EL (cell line): ENCODE measurements around the gene SYNE2.
A peak's percentile ranks its signal among the peaks of the same experiment; 100 is the strongest.

ENCODE experiments used
- DNase-seq: peaks from one replicate; pipeline ENCODE4 v3.0.0-alpha.2; 2016

The SYNE2 gene

DNA sequence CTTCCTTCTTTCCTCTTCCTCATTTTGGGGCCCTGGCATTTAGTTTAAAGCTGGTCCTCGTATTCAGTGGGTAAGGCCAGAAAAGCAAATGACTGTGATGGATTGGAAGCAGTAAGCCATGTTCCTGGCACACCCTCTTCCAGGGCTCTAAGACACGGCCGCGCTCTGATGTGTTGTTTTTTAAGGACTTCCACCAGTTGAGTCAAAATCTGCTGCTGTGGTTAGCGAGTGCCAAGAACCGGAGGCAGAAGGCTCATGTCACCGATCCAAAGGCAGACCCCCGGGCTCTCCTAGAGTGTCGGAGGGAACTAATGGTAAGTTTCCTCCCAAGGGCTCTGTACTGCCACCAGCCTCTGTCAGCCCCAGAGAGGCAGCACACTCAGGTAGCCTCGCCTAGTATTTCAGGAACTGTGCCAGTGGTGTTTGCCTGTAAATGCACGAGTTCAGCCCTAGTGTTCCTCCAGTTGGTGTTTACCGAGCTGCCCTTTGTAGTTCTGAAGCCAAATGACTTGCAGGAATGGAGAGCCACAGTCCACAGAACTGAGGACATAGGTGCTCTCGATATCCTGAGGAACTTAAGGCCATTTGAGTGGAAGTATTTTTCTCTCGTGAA is 368.7 kb downstream of the SYNE2 start:
- no peak for DNase-seq

DNA sequence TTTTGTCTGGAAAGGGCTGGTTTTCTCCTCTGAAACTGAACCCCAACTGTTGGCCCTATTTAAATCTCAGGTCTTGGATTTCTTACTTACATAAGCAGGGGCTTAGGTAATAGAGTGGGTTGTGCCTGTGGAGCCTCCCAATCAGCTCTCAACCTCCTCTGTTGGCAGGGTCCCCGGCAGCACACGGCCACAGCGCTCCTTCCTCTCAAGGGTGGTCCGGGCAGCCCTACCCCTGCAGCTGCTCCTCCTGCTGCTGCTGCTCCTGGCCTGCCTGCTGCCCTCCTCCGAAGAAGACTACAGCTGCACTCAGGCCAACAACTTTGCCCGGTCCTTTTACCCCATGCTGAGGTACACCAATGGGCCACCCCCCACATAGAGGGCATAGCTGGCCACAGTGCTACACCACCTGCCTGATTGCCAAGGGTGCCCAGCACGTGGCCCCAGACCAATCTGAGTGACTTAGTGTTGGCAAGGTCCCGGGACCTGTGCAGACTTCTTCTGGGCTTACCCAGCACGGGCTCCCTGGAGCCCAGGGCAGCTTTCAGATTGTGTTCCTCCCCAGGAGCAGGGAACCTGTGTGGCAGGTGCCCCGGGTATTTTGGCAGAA is 372.4 kb downstream of the SYNE2 start:
- no peak for DNase-seq

GRCh38 chr14:64227856-64228255 is 375.1 kb downstream of the SYNE2 start:
- DNase-seq = no peak

- DNase-seq = no peak
Measured at GRCh38 chr14:64229489-64229888, 376.7 kb downstream of the SYNE2 start.

GRCh38 chr14:64232095-64232838 is 379.5 kb downstream of the SYNE2 start:
- DNase-seq = peak; percentile 95

DNA sequence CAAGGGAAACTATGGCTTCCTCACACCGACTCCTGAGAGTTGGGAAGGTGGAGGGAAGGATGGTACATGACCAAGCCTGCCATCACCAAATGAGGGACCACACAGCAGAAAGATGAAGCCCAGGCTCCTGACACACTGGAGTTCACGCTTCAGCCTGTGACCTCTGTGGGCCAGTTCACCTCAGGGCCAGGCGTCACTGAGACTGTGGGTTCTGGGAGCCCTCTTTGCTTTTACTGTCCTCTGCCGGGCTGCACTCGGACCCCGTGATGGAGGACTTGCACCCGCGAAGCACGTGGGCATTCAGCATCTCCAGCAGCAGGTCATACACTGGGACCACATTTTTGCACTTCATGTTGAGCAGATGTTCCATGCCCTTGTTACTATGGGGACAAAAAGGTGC is 380.1 kb downstream of the SYNE2 start:
- no peak for DNase-seq

GRCh38 chr14:64233531-64234190 is 380.9 kb downstream of the SYNE2 start:
- DNase-seq = no peak

DNA sequence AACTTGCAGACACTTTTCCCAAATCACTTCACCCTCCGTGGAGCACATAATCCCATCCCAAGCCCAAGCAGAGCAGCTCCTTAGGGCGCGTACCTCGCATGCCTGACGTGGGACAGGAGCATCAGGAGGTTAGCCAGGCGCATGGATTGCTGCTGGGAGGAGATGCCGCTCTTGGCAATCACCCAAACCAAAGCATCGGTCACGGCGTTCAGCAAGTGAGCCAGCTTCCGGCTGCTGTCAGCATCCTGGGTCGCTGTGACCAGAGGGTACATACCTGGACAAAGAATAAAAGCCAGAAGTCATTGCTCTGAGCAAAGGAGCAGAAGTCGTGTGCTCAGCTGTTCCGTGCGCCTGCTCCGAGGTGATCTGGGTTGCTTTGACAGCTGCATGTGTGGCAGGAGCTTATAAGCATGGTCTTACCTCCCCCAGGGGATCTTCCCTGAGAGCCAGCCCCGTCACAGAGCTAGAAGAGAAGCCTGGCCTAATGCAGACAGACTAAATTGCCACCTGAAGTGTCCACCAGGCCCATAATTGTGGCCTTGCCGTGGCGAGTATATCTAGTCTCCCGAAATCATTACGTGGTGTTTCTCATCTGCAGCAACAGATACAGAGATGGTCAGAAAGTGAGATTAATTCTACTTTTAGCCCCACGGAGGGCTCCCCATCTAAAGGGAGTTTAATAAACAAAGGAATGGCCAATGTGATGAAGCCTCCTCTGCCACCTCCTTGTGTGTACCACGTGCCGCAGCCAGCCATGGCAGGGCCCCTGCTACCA is 382.3 kb downstream of the SYNE2 start:
- no peak for DNase-seq

- no peak for DNase-seq
Measured at GRCh38 chr14:64235652-64236640, 383.1 kb downstream of the SYNE2 start.

DNA sequence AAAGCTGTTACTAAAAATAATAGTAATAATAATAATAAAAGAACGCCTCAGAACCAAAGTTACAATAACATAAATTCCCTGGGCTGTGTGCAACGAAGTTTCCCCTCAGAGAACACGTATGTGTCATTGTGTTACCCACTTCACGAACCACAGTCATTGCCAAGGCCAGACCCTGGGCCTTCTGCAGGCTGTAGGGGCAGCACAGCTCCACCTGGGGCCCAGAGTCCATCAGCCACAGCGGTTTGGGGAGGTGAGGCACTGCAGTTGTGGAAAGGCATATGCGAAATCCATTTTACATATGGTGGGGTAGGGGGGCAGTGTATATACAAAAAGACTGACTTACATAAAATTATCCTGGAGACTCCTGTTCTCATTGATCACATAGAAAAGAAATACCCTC is 385.2 kb downstream of the SYNE2 start:
- no peak for DNase-seq

- DNase-seq = no peak
Measured at GRCh38 chr14:64238631-64239030, 385.8 kb downstream of the SYNE2 start.

DNA sequence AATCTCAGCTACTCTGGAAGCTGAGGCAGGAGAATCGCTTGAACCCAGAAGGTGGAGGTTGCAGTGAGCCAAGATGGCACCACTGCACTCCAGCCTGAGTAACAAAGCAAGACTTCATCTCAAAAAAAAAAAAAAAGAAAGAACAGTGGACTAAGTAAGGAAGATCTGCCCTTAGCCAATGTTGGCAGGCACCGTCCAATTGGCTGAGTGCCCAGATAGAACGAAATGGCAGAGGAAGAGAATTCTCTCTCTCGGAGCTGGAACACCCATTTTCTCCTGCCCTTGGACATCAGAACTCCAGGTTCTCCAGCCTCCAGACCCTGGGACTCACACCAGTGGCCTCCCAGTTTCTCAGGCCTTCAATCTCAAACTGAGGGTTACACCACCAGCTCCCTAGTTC is 391.5 kb downstream of the SYNE2 start:
- no peak for DNase-seq

DNA sequence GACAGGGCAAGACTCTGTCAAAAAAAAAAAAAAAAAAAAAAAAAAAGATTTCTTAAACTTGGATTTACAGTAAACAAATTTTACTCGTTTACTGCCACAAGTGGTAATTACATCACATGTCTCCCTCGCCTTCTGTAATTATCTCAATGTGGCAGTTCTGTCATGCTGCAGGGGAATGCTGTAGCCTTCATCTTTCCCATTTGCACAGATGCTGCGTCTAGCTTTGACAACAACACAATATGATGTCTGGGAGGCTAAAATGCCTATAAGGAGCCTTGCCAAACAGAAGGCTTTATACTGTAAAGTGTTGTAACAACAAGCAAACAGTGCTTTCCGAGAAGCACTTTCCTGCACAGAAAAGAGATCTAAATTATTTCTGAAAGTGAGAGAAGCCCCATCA is 392.7 kb downstream of the SYNE2 start:
- no peak for DNase-seq

DNA sequence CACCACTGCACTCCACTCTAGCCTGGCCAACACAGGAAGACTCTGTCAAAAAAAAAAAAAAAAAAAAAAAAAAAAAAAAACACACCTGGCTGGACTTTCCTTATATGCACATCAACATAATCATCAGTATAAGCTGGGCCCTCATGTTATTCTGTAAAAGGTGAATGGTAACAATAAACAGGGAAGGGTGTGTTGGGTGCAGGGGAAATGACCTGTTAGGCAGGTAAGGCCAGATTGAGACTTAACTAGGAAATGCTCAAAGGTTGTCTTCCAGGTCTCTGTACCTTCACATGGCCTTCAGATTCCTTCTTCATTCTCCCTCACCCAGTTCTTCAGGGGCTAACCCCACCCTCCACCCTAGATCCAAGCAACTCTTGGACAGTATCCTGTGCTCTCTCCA is 393.9 kb downstream of the SYNE2 start:
- DNase-seq = no peak

GRCh38 chr14:64247195-64247594 is 394.4 kb downstream of the SYNE2 start:
- no peak for DNase-seq

DNA sequence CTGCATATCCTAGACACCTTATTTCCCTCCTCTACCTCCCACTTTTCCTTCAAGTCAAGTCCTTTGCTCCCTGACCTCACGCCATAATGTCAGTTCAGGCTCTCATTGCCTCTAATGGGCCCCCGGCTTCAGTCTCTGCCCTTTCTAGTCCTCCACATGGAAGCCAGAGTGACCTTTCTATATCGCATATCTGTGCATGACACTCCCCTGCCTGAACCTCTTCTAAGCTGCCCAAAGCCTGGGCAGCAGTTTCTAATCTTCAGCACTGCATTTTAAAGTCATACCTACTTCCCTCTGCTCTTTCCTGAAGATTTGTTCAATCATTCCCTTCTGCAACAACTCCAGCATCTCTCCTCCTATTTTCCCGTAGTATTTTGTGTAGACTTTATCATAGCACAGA is 395.9 kb downstream of the SYNE2 start:
- DNase-seq = no peak

DNA sequence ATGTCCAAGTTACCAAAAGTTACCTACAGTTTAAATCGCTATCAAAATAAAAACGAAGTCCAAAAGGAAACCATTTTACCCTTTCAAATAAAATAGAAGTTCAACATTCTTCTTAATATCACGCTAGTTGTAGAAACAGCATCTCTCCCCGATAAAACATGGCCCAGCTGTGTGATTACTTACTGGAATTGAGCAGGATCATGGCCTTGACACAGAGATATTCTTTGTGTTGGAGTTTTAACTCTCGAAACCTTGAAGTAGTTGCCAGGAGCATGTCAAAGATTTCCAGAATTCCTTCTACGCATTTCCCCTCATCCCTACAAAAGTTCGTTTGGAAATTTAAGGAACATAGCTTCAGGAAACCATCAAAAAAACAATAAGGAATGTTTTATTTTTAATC is 396.6 kb downstream of the SYNE2 start:
- no peak for DNase-seq

DNA sequence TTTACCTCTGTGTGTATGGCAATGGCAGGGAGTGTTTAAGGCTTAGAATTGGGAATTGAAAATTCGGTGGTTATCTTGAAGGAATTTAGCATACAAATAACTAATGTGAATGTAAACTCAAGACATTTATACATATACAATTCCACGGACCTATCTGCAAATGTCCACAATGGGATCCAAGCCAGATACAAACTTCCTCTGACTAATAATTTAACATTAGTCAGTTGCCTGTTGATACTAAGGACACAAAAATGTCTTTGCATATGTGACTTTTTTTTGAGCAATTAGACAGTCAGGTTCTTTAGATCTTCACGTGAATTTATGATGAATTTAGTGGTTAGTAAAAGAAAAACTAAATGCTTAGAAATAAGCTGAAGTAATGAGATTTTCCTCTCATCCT is 400.9 kb downstream of the SYNE2 start:
- DNase-seq = peak; percentile 74

GRCh38 chr14:64255756-64256155 is 403.0 kb downstream of the SYNE2 start:
- no peak for DNase-seq

DNA sequence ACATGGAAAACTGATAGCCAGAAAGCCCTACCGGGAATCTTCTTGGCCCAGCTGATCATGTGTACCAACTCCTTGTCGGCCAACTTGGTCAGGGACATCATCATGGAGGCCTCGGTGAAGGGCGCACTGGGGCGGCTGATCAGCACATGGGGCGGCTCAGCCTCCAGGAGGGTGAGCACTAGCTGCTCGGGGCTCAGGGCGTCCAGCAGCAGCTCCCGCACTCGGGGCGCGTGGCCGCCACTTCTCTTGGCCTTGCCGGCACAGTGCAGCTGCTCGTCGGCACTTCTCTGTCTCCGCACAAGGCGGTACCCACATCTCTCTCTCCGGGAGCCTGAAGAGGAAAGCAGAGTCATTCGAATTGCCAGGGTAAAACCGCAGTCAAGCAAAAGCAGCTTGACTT is 407.6 kb downstream of the SYNE2 start:
- no peak for DNase-seq

GRCh38 chr14:64265222-64265621 is 412.4 kb downstream of the SYNE2 start:
- DNase-seq = no peak

GRCh38 chr14:64266239-64266638 is 413.4 kb downstream of the SYNE2 start:
- DNase-seq = peak; percentile 66
